ENCODE data around the gene SDHA. TPM values are rescaled to one million over a fixed set of nuclear protein-coding genes. Genes with fewer than 3 reads are reported as not detected.
"Not testable (repeated sequence)": the region's sequence is repeated elsewhere in the genome, so short reads cannot be mapped to it uniquely, and the experiment has no call there.

SDHA gene
- total RNA-seq, 1 donor from 2014 or later: 86.3 TPM

GRCh38 chr5:298737-299125 lies 80.6 kb downstream of the SDHA start:
- H3K4me1 Mint-ChIP-seq: peaks cover 41% of the 10 kb centered on the region
- no peaks in the 10 kb centered on the region for H3K9me3 Mint-ChIP-seq
- H3K27ac Mint-ChIP-seq: no peak overlapping the region
- no peaks in the 10 kb centered on the region for H3K27me3 Mint-ChIP-seq (ENCODE audit: low read depth)
- TF ChIP-seq, protein P1, sequence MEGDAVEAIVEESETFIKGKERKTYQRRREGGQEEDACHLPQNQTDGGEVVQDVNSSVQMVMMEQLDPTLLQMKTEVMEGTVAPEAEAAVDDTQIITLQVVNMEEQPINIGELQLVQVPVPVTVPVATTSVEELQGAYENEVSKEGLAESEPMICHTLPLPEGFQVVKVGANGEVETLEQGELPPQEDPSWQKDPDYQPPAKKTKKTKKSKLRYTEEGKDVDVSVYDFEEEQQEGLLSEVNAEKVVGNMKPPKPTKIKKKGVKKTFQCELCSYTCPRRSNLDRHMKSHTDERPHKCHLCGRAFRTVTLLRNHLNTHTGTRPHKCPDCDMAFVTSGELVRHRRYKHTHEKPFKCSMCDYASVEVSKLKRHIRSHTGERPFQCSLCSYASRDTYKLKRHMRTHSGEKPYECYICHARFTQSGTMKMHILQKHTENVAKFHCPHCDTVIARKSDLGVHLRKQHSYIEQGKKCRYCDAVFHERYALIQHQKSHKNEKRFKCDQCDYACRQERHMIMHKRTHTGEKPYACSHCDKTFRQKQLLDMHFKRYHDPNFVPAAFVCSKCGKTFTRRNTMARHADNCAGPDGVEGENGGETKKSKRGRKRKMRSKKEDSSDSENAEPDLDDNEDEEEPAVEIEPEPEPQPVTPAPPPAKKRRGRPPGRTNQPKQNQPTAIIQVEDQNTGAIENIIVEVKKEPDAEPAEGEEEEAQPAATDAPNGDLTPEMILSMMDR (IDR thresholded peaks at IDR 0.05; ENCODE audit: unreplicated experiment): no peak
- no peak overlapping the region for H3K4me3 Mint-ChIP-seq
- no peak for DNase-seq (ENCODE audit: low spot score in 2 of 2, unreplicated experiment in 2 of 2)
- no peaks in the 10 kb centered on the region for H3K36me3 Mint-ChIP-seq

GRCh38 chr5:299921-300320 lies 81.8 kb downstream of the SDHA start:
- peaks cover 41% of the 10 kb centered on the region for H3K4me1 Mint-ChIP-seq
- not testable (repeated sequence) for H3K27me3 Mint-ChIP-seq (ENCODE audit: low read depth); H3K9me3 Mint-ChIP-seq; DNase-seq (ENCODE audit: low spot score in 2 of 2, unreplicated experiment in 2 of 2); H3K4me3 Mint-ChIP-seq; H3K36me3 Mint-ChIP-seq; H3K27ac Mint-ChIP-seq

- H3K36me3 Mint-ChIP-seq; H3K27me3 Mint-ChIP-seq (ENCODE audit: low read depth); H3K27ac Mint-ChIP-seq; H3K9me3 Mint-ChIP-seq; DNase-seq (ENCODE audit: low spot score in 2 of 2, unreplicated experiment in 2 of 2); H3K4me3 Mint-ChIP-seq: not testable (repeated sequence)
- peaks cover 41% of the 10 kb centered on the region for H3K4me1 Mint-ChIP-seq
Measured at GRCh38 chr5:300691-301435, 82.7 kb downstream of the SDHA start.

DNA sequence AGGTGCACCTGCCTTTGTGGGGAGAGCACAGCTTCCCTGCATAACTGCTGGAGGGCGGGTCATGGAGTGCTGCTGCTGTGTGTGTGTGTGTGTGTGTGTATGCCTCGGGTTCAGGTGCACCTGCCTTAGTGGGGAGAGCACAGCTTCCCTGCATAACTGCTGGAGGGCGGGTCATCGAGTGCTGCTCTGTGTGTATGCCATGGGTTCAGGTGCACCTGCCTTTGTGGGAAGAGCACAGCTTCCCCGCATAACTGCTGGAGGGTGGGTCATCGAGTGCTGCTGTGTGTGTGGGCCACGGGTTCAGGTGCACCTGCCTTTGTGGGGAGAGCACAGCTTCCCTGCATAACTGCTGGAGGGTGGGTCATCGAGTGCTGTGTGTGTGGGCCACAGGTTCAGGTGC lies 84.3 kb downstream of the SDHA start:
- H3K27ac Mint-ChIP-seq; H3K4me3 Mint-ChIP-seq; H3K36me3 Mint-ChIP-seq; DNase-seq (ENCODE audit: low spot score in 2 of 2, unreplicated experiment in 2 of 2); H3K9me3 Mint-ChIP-seq; H3K27me3 Mint-ChIP-seq (ENCODE audit: low read depth): not testable (repeated sequence)
- peaks cover 35% of the 10 kb centered on the region for H3K4me1 Mint-ChIP-seq

DNA sequence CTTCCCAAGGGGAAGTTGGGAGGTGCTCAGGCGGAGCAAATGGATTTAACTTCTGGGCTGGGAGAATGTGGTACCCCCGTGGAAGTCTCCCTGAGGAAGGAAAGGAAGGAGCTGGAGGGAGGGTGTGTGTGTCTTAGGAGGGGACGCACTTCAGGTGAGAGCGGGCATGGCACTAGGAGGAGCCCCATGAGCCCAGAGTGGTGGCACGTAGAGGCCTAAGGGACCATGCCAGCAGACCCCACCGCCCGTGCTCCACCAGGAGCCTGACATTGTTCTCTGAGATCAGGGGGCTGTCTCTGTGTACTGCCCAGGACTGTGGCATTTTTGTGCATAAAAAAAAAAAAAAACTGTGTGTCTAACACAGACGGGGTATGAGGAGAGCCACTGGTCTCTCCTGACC lies 84.8 kb downstream of the SDHA start:
- no peaks in the 10 kb centered on the region for H3K27me3 Mint-ChIP-seq (ENCODE audit: low read depth)
- peaks cover 2% of the 10 kb centered on the region for H3K36me3 Mint-ChIP-seq
- DNase-seq (ENCODE audit: low spot score in 2 of 2, unreplicated experiment in 2 of 2): no peak
- H3K9me3 Mint-ChIP-seq: no peaks in the 10 kb centered on the region
- H3K4me1 Mint-ChIP-seq: peaks cover 30% of the 10 kb centered on the region
- no peak overlapping the region for H3K27ac Mint-ChIP-seq
- no peak overlapping the region for H3K4me3 Mint-ChIP-seq
- TF ChIP-seq, protein P1 (IDR thresholded peaks at IDR 0.05; ENCODE audit: unreplicated experiment): no peak

GRCh38 chr5:303741-304140 lies 85.6 kb downstream of the SDHA start:
- H3K27ac Mint-ChIP-seq; H3K4me3 Mint-ChIP-seq; H3K36me3 Mint-ChIP-seq; H3K9me3 Mint-ChIP-seq; DNase-seq (ENCODE audit: low spot score in 2 of 2, unreplicated experiment in 2 of 2); H3K27me3 Mint-ChIP-seq (ENCODE audit: low read depth): not testable (repeated sequence)
- peaks cover 26% of the 10 kb centered on the region for H3K4me1 Mint-ChIP-seq

DNA sequence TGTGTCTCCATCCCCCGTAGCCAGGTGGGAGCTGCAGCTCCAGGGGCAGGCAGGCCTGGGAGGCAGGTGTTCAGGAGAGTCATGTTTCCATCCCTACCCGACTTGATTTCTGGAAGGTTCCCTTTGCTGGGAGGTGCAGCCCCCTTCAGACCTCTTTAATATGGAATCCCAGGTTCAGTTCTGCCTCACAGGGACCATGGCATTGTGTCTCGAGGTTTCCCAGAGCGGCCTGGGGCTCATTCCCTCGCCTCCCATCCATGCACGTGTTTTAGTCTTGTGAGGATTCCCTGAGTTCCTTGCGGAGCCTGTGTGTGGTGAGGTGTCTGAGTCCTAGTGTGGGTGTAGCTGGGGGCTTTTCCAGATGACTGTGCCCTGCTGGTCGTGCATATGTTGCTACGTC lies 86.9 kb downstream of the SDHA start:
- Mint-ChIP-seq H3K4me1 (peaks cover 23% of the 10 kb centered on the region), H3K9me3 (no peaks in the 10 kb centered on the region), H3K27me3 (ENCODE audit: low read depth) (no peaks in the 10 kb centered on the region), H3K4me3 (no peak overlapping the region), H3K36me3 (peaks cover 2% of the 10 kb centered on the region), H3K27ac (no peak overlapping the region)
- TF ChIP-seq, protein P1 (IDR thresholded peaks at IDR 0.05; ENCODE audit: unreplicated experiment): no peak
- no peak for DNase-seq (ENCODE audit: low spot score in 2 of 2, unreplicated experiment in 2 of 2)

DNA sequence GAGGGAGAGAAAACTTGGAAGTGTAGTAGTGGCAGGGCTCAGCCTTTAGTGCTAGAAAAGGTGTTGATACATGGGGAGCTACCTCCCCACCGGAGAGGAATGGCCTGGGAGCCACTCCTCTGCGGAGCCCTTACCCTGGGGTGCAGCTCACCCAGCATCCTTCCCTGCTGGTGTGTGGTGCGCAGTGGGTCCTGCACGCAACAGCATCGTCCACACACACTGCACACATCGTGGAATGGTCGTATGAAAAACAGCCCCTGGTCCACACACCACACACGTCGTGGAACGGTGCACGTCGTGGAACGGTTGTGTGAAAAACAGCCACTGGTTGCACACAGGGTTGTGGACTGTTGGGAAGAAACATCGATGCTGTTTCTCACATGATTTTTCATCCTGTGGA lies 87.3 kb downstream of the SDHA start:
- Mint-ChIP-seq H3K36me3 (peaks cover 2% of the 10 kb centered on the region), H3K4me1 (peaks cover 23% of the 10 kb centered on the region), H3K27me3 (ENCODE audit: low read depth) (no peaks in the 10 kb centered on the region), H3K9me3 (no peaks in the 10 kb centered on the region), H3K4me3 (no peak overlapping the region), H3K27ac (no peak overlapping the region)
- no peak for DNase-seq (ENCODE audit: low spot score in 2 of 2, unreplicated experiment in 2 of 2)
- TF ChIP-seq, protein P1 (IDR thresholded peaks at IDR 0.05; ENCODE audit: unreplicated experiment): no peak

Data from mesothelial cell of epicardium (in vitro differentiated cells).